Fibroblast of the aortic adventitia (primary cell): ENCODE results near the gene HOXA11. TPM values are rescaled to one million over a fixed set of nuclear protein-coding genes. Genes with fewer than 3 reads are reported as not detected.

Experiments used
- DNase-seq: peaks from one replicate; pipeline ENCODE4 v3.0.0-alpha.2; 2010; ENCODE audit warnings: low read depth
- H3K4me3 ChIP-seq: 2 replicates; pipeline ENCODE4 v1.5.1; 2011; ENCODE audit warnings: low read depth, mild to moderate bottlenecking, control low read depth, low read length, moderate library complexity
- total RNA-seq: library from RNA; depleted of rRNA; stranded (reverse); fragments of >200 nt; gene quantifications from 2 replicates; pipeline ENCODE4 v1.2.3, GENCODE V29; 2012; ENCODE audit warnings: low replicate concordance
- TF ChIP-seq, protein P1 (sequence below): IDR thresholded peaks from 2 replicates; pipeline ENCODE4 v1.5.1; 2011; ENCODE audit warnings: mild to moderate bottlenecking, low read length, control low read depth, inconsistent platforms; ENCODE audit not compliant: insufficient read depth

HOXA11 gene
- total RNA-seq, 1 donor, result not detected

DNA sequence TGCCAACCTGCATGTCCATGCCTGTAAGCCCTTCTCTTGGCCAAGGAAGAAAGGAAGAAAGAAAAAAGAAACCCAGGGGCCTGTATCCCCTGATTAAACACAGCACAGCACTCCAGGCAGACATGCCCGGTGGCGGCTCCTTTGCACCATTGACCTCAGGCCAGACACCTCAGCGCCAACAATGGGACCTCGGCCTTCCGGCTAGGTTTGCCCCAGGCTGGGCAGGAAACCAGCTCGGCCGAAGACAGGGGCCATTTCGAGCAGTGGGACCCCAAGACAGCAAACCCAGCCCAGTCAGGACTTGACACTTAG lies 13.8 kb downstream of the HOXA11 start:
- H3K4me3 ChIP-seq, result no peak overlapping the region
- TF ChIP-seq, protein P1, sequence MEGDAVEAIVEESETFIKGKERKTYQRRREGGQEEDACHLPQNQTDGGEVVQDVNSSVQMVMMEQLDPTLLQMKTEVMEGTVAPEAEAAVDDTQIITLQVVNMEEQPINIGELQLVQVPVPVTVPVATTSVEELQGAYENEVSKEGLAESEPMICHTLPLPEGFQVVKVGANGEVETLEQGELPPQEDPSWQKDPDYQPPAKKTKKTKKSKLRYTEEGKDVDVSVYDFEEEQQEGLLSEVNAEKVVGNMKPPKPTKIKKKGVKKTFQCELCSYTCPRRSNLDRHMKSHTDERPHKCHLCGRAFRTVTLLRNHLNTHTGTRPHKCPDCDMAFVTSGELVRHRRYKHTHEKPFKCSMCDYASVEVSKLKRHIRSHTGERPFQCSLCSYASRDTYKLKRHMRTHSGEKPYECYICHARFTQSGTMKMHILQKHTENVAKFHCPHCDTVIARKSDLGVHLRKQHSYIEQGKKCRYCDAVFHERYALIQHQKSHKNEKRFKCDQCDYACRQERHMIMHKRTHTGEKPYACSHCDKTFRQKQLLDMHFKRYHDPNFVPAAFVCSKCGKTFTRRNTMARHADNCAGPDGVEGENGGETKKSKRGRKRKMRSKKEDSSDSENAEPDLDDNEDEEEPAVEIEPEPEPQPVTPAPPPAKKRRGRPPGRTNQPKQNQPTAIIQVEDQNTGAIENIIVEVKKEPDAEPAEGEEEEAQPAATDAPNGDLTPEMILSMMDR, result no peak
- DNase-seq, result no peak

GRCh38 chr7:27170426-27171324 lies 14.4 kb downstream of the HOXA11 start:
- no peak for DNase-seq
- TF ChIP-seq, protein P1, result no peak
- H3K4me3 ChIP-seq, result no peak overlapping the region

- no peak for DNase-seq
- TF ChIP-seq, protein P1, result no peak
Measured at GRCh38 chr7:27169658-27170425, 15.2 kb downstream of the HOXA11 start.

GRCh38 chr7:27168265-27168947 lies 16.6 kb downstream of the HOXA11 start:
- TF ChIP-seq, protein P1, result no peak
- DNase-seq, result no peak
- H3K4me3 ChIP-seq, result no peak overlapping the region

More at GRCh38 chr7:27169658-27170425, 15.2 kb downstream of the HOXA11 start:
- no peak overlapping the region for H3K4me3 ChIP-seq

DNA sequence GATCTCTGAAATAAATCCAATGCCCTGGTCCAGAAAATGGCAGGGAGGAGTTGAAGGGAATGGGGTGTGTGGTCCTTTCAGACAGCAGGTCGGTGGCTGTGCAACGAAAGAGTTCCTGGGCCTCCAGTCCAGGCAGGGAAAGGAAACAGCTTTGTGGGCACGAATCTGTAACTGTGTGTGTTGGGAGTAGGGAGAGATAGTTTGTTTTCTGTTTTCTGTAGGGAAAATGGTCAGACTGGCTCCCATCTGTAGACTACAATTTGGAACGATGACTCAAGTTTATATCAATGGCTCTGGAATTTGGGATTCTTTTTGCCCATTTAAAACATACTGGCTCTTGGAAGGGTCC lies 17.1 kb downstream of the HOXA11 start:
- TF ChIP-seq, protein P1, result no peak
- H3K4me3 ChIP-seq, result no peak overlapping the region
- no peak for DNase-seq

DNA sequence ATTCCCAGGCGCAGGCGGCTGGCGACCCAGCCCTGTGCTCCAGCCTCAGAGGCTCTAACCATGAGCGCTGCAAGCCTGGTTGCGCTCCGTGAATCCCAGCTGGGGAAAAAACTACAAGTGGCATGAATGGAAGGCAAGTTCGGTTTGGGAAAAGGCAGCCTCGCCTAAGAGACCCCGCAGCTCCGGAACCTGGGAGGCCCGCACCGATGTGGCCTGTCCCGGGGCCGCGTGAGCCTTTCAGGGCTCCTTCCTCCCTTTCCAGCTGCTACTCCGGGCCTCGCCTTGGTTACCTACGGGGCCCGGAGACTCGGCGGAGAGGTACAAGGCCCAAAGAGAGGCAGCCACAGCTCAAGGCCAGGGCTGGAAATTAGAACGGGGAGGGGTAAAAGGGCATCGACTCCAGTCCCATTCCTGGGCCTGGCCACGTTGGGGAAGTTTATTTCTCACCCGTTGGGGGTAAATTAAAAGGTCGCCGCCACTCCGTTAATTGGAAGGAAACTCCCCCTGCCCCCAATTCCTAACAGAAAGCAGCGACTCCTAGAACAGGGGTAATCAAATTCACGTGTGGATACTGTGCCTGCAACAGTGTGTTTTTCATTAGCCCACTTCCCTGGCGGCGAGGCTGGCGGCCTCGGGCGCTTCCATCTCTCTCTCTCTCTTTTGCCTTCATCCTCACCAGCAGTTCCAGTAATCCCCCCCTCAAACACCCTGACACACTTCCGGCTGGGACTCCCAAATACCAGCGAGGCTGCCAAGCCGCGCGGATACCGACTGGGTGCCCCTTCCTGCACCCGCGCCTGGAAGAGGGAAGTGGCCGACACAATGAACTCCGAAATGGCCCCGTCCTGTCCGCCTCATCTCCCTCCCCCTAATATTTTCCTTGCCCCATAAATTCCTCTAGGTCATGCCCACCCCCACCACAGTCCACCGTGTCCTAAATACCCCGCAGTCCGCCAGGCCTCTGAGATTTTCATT lies 18.2 kb downstream of the HOXA11 start:
- no peak for DNase-seq
- TF ChIP-seq, protein P1, result no peak
- H3K4me3 ChIP-seq, result no peak overlapping the region
